ENCODE results near the gene GRIK3.

Gene GRIK3

DNA sequence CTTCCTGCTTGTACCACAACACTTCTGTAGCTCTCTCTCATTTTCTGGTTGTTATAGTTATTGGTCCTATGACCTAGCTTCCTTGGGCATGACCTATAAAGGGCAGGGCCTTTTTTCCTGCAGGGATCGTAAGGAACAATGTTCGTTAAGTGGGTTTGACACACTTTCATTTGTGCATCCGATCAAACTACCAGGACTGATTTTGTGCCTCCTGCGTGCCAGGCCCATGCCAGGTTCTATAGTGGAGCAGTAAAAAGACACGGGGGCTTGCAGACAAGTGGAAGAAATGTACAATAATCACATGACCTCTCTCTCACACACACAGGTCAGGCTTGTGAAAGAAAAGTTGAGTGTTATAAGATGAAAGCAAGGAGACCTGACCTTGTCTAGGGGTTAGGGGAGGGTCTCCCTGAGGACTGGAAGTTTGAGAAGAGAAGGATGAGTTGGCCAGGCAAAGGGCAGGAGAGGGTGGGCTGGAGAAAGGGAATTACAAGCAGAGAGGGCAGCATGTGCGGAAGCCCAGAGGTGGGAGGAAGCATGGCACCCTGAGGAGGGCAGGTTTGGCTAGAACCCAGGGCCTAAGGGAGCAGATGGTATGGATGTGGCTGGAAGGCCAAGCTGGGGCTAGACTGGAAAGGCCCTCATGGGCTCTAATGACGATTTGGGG is 145.4 kb downstream of the GRIK3 start:
- no peaks in the 10 kb centered on the region for H3F3A ChIP-seq (ENCODE audit: control insufficient read depth, insufficient read depth)
- H4K20me1 ChIP-seq (ENCODE audit: control insufficient read depth, insufficient read depth, low read depth, low read length), result no peaks in the 10 kb centered on the region
- H3K4me1 ChIP-seq (ENCODE audit: control insufficient read depth, low read length), result no peaks in the 10 kb centered on the region

GRCh38 chr1:36885540-36886357 is 148.6 kb downstream of the GRIK3 start:
- no peaks in the 10 kb centered on the region for H4K20me1 ChIP-seq (ENCODE audit: control insufficient read depth, insufficient read depth, low read depth, low read length)

More for the DNA sequence above, 145.4 kb downstream of the GRIK3 start:
- TF ChIP-seq EZH2phosphoT487 (IDR thresholded peaks at IDR 0.05; ENCODE audit: borderline replicate concordance, low read length) (no peak), CTCF (IDR thresholded peaks at IDR 0.05; ENCODE audit: low read depth, low read length, poor library complexity, severe bottlenecking) (no peak)
- H3K4me2 ChIP-seq (ENCODE audit: low read length), result no peak overlapping the region
- H3K79me2 ChIP-seq (ENCODE audit: control insufficient read depth, low read length), result no peaks in the 10 kb centered on the region
- H3K27me3 ChIP-seq (ENCODE audit: control insufficient read depth, low read length), result 0 out of 2 replicates have a peak, but pooled peaks cover 4% of the 10 kb centered on the region
- H3K36me3 ChIP-seq (ENCODE audit: control insufficient read depth, low read length), result no peaks in the 10 kb centered on the region
- H3K27ac ChIP-seq (ENCODE audit: low read depth, low read length), result no peak overlapping the region
- H3K4me3 ChIP-seq (ENCODE audit: low read length), result no peak overlapping the region
- no peaks in the 10 kb centered on the region for H3K9me3 ChIP-seq (ENCODE audit: control insufficient read depth, insufficient read depth, low read length)
- no peaks in the 10 kb centered on the region for H3K9me2 ChIP-seq (replicated peaks; ENCODE audit: control insufficient read depth, low read length)

GRCh38 chr1:36884801-36885200 is 149.5 kb downstream of the GRIK3 start:
- Histone ChIP-seq H3K9me2 (replicated peaks; ENCODE audit: control insufficient read depth, low read length) (no peaks in the 10 kb centered on the region), H3K36me3 (ENCODE audit: control insufficient read depth, low read length) (no peaks in the 10 kb centered on the region), H3K27ac (ENCODE audit: low read depth, low read length) (no peak overlapping the region), H3K9me3 (ENCODE audit: control insufficient read depth, insufficient read depth, low read length) (no peaks in the 10 kb centered on the region), H4K20me1 (ENCODE audit: control insufficient read depth, insufficient read depth, low read depth, low read length) (no peaks in the 10 kb centered on the region), H3F3A (ENCODE audit: control insufficient read depth, insufficient read depth) (no peaks in the 10 kb centered on the region), H3K79me2 (ENCODE audit: control insufficient read depth, low read length) (no peaks in the 10 kb centered on the region), H3K4me3 (ENCODE audit: low read length) (no peak overlapping the region), H3K4me1 (ENCODE audit: control insufficient read depth, low read length) (no peaks in the 10 kb centered on the region), H3K4me2 (ENCODE audit: low read length) (no peak overlapping the region), H3K27me3 (ENCODE audit: control insufficient read depth, low read length) (0 out of 2 replicates have a peak, but pooled peaks cover 4% of the 10 kb centered on the region)
- TF ChIP-seq CTCF (IDR thresholded peaks at IDR 0.05; ENCODE audit: low read depth, low read length, poor library complexity, severe bottlenecking), result no peak
- no peak for TF ChIP-seq EZH2phosphoT487 (IDR thresholded peaks at IDR 0.05; ENCODE audit: borderline replicate concordance, low read length)

More at GRCh38 chr1:36885540-36886357, 148.6 kb downstream of the GRIK3 start:
- no peaks in the 10 kb centered on the region for H3K36me3 ChIP-seq (ENCODE audit: control insufficient read depth, low read length)
- H3F3A ChIP-seq (ENCODE audit: control insufficient read depth, insufficient read depth), result no peaks in the 10 kb centered on the region
- no peaks in the 10 kb centered on the region for H3K79me2 ChIP-seq (ENCODE audit: control insufficient read depth, low read length)
- H3K4me2 ChIP-seq (ENCODE audit: low read length), result no peak overlapping the region
- H3K9me2 ChIP-seq (replicated peaks; ENCODE audit: control insufficient read depth, low read length), result no peaks in the 10 kb centered on the region
- TF ChIP-seq EZH2phosphoT487 (IDR thresholded peaks at IDR 0.05; ENCODE audit: borderline replicate concordance, low read length), result no peak
- H3K27me3 ChIP-seq (ENCODE audit: control insufficient read depth, low read length), result 0 out of 2 replicates have a peak, but pooled peaks cover 4% of the 10 kb centered on the region
- no peaks in the 10 kb centered on the region for H3K9me3 ChIP-seq (ENCODE audit: control insufficient read depth, insufficient read depth, low read length)
- H3K4me1 ChIP-seq (ENCODE audit: control insufficient read depth, low read length), result no peaks in the 10 kb centered on the region
- H3K27ac ChIP-seq (ENCODE audit: low read depth, low read length), result no peak overlapping the region
- no peak overlapping the region for H3K4me3 ChIP-seq (ENCODE audit: low read length)

Measured in DOHH2 (cell line).